HEK293 (cell line): ENCODE measurements around the gene PITPNM3.

Experiments used
- CTCF ChIA-PET: fragments of 350-600 bp; formaldehyde crosslinking; extraction: SDS; loops from one replicate; lab custom pipeline; 2021; ENCODE audit warnings: antibody characterized with exemption; lab: Yijun Ruan, JAX
- POLR2A ChIA-PET: fragments of 300-600 bp; formaldehyde crosslinking; extraction: SDS; loops from one replicate; lab custom pipeline; 2020; ENCODE audit warnings: antibody characterized with exemption, inconsistent platforms; lab: Yijun Ruan, JAX
- H3K27ac ChIP-seq: fragments of 200-500 bp; sonication (Bioruptor generic); 2 replicates; pipeline ENCODE4 v1.5.1; 2014; ENCODE audit warnings: low read depth, low read length, control low read depth, inconsistent platforms; ENCODE audit errors: extremely low read depth
- H3K36me3 ChIP-seq, 2 experiments: fragments of 200-500 bp in 1 of 2; sonication (Bioruptor generic) in 1 of 2; 1 replicate in 1 of 2; 2 replicates in 1 of 2; pipeline ENCODE4 v1.5.1; 2014 to 2017; ENCODE audit warnings: inconsistent platforms in 2 of 2, low read length in 2 of 2; ENCODE audit not compliant: control insufficient read depth in 2 of 2, insufficient read depth in 1 of 2
- H3K4me1 ChIP-seq: fragments of 200-500 bp; sonication (Bioruptor generic); 2 replicates; pipeline ENCODE4 v1.5.1; 2014; ENCODE audit warnings: mild to moderate bottlenecking, low read length, inconsistent platforms; ENCODE audit not compliant: control insufficient read depth, insufficient read depth
- H3K4me3 ChIP-seq: 2 replicates; pipeline ENCODE4 v1.5.1; 2011; ENCODE audit warnings: low read depth, mild to moderate bottlenecking, control low read depth, low read length, moderate library complexity
- H3K9me3 ChIP-seq: fragments of 200-500 bp; sonication (Bioruptor generic); 2 replicates; pipeline ENCODE4 v1.5.1; 2014; ENCODE audit warnings: low read depth, low read length, inconsistent platforms; ENCODE audit not compliant: control insufficient read depth, insufficient read depth
- BCL11B ChIP-seq: fragments of 450-650 bp; formaldehyde crosslinking; IDR thresholded peaks from 2 replicates; pipeline ENCODE4 v1.5.1; 2016; ENCODE audit warnings: low read depth, missing biosample characterization, missing genetic modification characterization
- GLIS1 ChIP-seq: fragments of 450-650 bp; formaldehyde crosslinking; IDR thresholded peaks from 2 replicates; pipeline ENCODE4 v1.5.1; 2016; ENCODE audit warnings: missing biosample characterization, missing genetic modification characterization
- IKZF3 ChIP-seq: fragments of 450-650 bp; IDR thresholded peaks from 2 replicates; pipeline ENCODE4 v1.5.0; 2018; ENCODE audit warnings: missing biosample characterization, mild to moderate bottlenecking, missing genetic modification characterization, moderate library complexity
- KLF8 ChIP-seq: fragments of 450-650 bp; formaldehyde crosslinking; IDR thresholded peaks from 2 replicates; pipeline ENCODE4 v1.5.1; 2016; ENCODE audit warnings: missing biosample characterization, missing genetic modification characterization
- PRDM1 ChIP-seq: fragments of 450-650 bp; formaldehyde crosslinking; IDR thresholded peaks from 2 replicates; pipeline ENCODE4; 2016; ENCODE audit warnings: missing biosample characterization, missing genetic modification characterization
- RBAK ChIP-seq: fragments of 450-650 bp; formaldehyde crosslinking; IDR thresholded peaks from 2 replicates; pipeline ENCODE4 v1.5.1; 2016; ENCODE audit warnings: missing biosample characterization, missing genetic modification characterization
- ZBTB10 ChIP-seq: fragments of 450-650 bp; formaldehyde crosslinking; IDR thresholded peaks from 2 replicates; pipeline ENCODE4 v1.5.1; 2016; ENCODE audit warnings: missing biosample characterization, missing genetic modification characterization
- ZBTB20 ChIP-seq: fragments of 450-650 bp; formaldehyde crosslinking; IDR thresholded peaks from 2 replicates; pipeline ENCODE4 v1.5.1; 2016; ENCODE audit warnings: missing biosample characterization, missing genetic modification characterization
- ZIC2 ChIP-seq: fragments of 450-650 bp; formaldehyde crosslinking; IDR thresholded peaks from 2 replicates; pipeline ENCODE4 v1.5.1; 2016; ENCODE audit warnings: missing biosample characterization, missing genetic modification characterization
- ZNF2 ChIP-seq: fragments of 450-650 bp; formaldehyde crosslinking; IDR thresholded peaks from 2 replicates; pipeline ENCODE4 v1.5.1; 2016; ENCODE audit warnings: missing biosample characterization, missing genetic modification characterization
- ZNF239 ChIP-seq: fragments of 450-650 bp; formaldehyde crosslinking; IDR thresholded peaks from 2 replicates; pipeline ENCODE4 v1.5.1; 2016; ENCODE audit warnings: missing biosample characterization, missing genetic modification characterization
- ZNF302 ChIP-seq: fragments of 450-650 bp; formaldehyde crosslinking; IDR thresholded peaks from 2 replicates; pipeline ENCODE4 v1.5.1; 2016; ENCODE audit warnings: missing biosample characterization, missing genetic modification characterization, low read depth
- ZNF341 ChIP-seq: fragments of 450-650 bp; formaldehyde crosslinking; IDR thresholded peaks from 2 replicates; pipeline ENCODE4; 2016; ENCODE audit warnings: low read depth, missing biosample characterization, missing genetic modification characterization
- ZNF391 ChIP-seq: fragments of 450-650 bp; formaldehyde crosslinking; IDR thresholded peaks from 2 replicates; pipeline ENCODE4 v1.5.1; 2016; ENCODE audit warnings: low read depth, missing biosample characterization, missing genetic modification characterization, borderline replicate concordance
- ZNF423 ChIP-seq: fragments of 450-650 bp; formaldehyde crosslinking; IDR thresholded peaks from 2 replicates; pipeline ENCODE4 v1.5.1; 2016; ENCODE audit warnings: missing biosample characterization, missing genetic modification characterization
- ZNF48 ChIP-seq: fragments of 450-650 bp; formaldehyde crosslinking; IDR thresholded peaks from 2 replicates; pipeline ENCODE4 v1.5.1; 2016; ENCODE audit warnings: missing biosample characterization, missing genetic modification characterization
- ZNF488 ChIP-seq: fragments of 450-650 bp; formaldehyde crosslinking; IDR thresholded peaks from 2 replicates; pipeline ENCODE4 v1.5.1; 2016; ENCODE audit warnings: missing biosample characterization, missing genetic modification characterization
- ZNF513 ChIP-seq: fragments of 450-650 bp; IDR thresholded peaks from 2 replicates; pipeline ENCODE4 v1.5.1; 2018; ENCODE audit warnings: missing biosample characterization, missing genetic modification characterization
- ZNF558 ChIP-seq: fragments of 450-650 bp; formaldehyde crosslinking; IDR thresholded peaks from 2 replicates; pipeline ENCODE4 v1.5.1; 2016; ENCODE audit warnings: missing biosample characterization, missing genetic modification characterization
- ZNF623 ChIP-seq: fragments of 450-650 bp; formaldehyde crosslinking; IDR thresholded peaks from 2 replicates; pipeline ENCODE4 v1.5.1; 2016; ENCODE audit warnings: missing biosample characterization, missing genetic modification characterization

Gene PITPNM3

GRCh38 chr17:6480303-6480675 lies 76.1 kb downstream of the PITPNM3 start:
- Histone ChIP-seq H3K27ac (no peak overlapping the region), H3K4me3 (no peak overlapping the region), H3K36me3 (no peaks in the 10 kb centered on the region), H3K4me1 (peaks cover 6% of the 10 kb centered on the region; the same call in 1 of the 2 replicates), H3K9me3 (no peaks in the 10 kb centered on the region)
- ChIA-PET POLR2A (no interaction called here), CTCF (no interaction called here)
- TF ChIP-seq IKZF3 (tag by site-specific recombination): no peak
- TF ChIP-seq ZNF623 (tag by site-specific recombination): no peak
- no peak for TF ChIP-seq ZNF488 (tag by site-specific recombination)
- no peak for TF ChIP-seq KLF8 (tag by site-specific recombination)
- TF ChIP-seq ZNF558 (tag by site-specific recombination): no peak
- TF ChIP-seq ZNF391 (tag by site-specific recombination): no peak
- TF ChIP-seq RBAK: no peak
- no peak for TF ChIP-seq ZBTB10 (tag by site-specific recombination)
- TF ChIP-seq ZNF513: no peak
- TF ChIP-seq PRDM1 (tag by site-specific recombination): no peak
- no peak for TF ChIP-seq ZNF239

- ChIA-PET CTCF (no interaction called here), POLR2A (no interaction called here)
- peaks cover 6% of the 10 kb centered on the region; the same call in 1 of the 2 replicates for H3K4me1 ChIP-seq
- no peaks in the 10 kb centered on the region for H3K36me3 ChIP-seq
- H3K9me3 ChIP-seq: no peaks in the 10 kb centered on the region
- no peak overlapping the region for H3K27ac ChIP-seq
- TF ChIP-seq RBAK: no peak
- TF ChIP-seq BCL11B (tag by site-specific recombination): no peak
- no peak for TF ChIP-seq ZNF423 (tag by site-specific recombination)
- no peak for TF ChIP-seq ZNF302 (tag by site-specific recombination)
- peak; percentile 34; the same call in 1 of the 2 replicates for TF ChIP-seq GLIS1 (tag by site-specific recombination)
- no peak for TF ChIP-seq ZNF2 (tag by site-specific recombination)
- TF ChIP-seq ZBTB20 (tag by site-specific recombination): peak; percentile 80
- TF ChIP-seq ZNF341 (tag by site-specific recombination): peak; percentile 14; the same call in 1 of the 2 replicates
- peak; percentile 91 for TF ChIP-seq ZIC2 (tag by site-specific recombination)
- TF ChIP-seq ZNF558 (tag by site-specific recombination): no peak
- TF ChIP-seq ZNF48 (tag by site-specific recombination): no peak
- no peak overlapping the region for H3K4me3 ChIP-seq
These were observed 76.6 kb downstream of the PITPNM3 start for GRCh38 chr17:6479622-6480302.
